Spinal cord (tissue), 10 donors: ENCODE data around the gene LRP2BP. TPM values are rescaled to one million over a fixed set of nuclear protein-coding genes. Genes with fewer than 3 reads are reported as not detected.

Experiments
- DNase-seq, 6 donors: peaks; one replicate each; pipeline versions ENCODE4 v3.0.0 to v3.0.0-alpha.2; 2013 to 2015; ENCODE audit warnings: low spot score in 6 of 6, low read depth in 4 of 6
- H3K27ac ChIP-seq: one replicate; pipeline ENCODE4 v1.5.1; 2013; ENCODE audit warnings: low read depth, low read length, control low read depth
- H3K27me3 ChIP-seq: one replicate; pipeline ENCODE4 v1.6.1; 2013; ENCODE audit warnings: low read length; ENCODE audit not compliant: control insufficient read depth, insufficient read depth
- H3K36me3 ChIP-seq: one replicate; pipeline ENCODE4 v1.6.1; 2013; ENCODE audit warnings: low read length; ENCODE audit not compliant: control insufficient read depth, insufficient read depth
- H3K4me1 ChIP-seq: one replicate; pipeline ENCODE4 v1.6.1; 2013; ENCODE audit warnings: low read length; ENCODE audit not compliant: control insufficient read depth, insufficient read depth
- H3K4me3 ChIP-seq: one replicate; pipeline ENCODE4 v1.5.1; 2013; ENCODE audit warnings: low read depth, low read length, control low read depth
- H3K9me3 ChIP-seq: one replicate; pipeline ENCODE4 v1.6.1; 2013; ENCODE audit warnings: low read length; ENCODE audit not compliant: control insufficient read depth, insufficient read depth
- WGBS: methylation state at CpG from one replicate; pipeline ENCODE4 v1.1.5; 2013; ENCODE audit warnings: missing lambda C conversion rate; ENCODE audit not compliant: insufficient coverage; 5-methylcytosine and 5-hydroxymethylcytosine counted together
- polyA plus RNA-seq, 2 donors: library from polyadenylated mRNA; unstranded; fragments of 120-200 nt; gene quantifications; one replicate each; pipeline ENCODE4 v1.2.1, GENCODE V29; 2013; ENCODE audit not compliant: insufficient read length in 2 of 2
- total RNA-seq, 2 donors: library from RNA; depleted of rRNA in 1 of 2; stranded (reverse); fragments of 120-200 nt in 1 of 2; fragments of >200 nt in 1 of 2; gene quantifications; one replicate each; pipeline versions ENCODE4 v1.2.3 to v1.2.4, GENCODE V29; 2013 to 2014
- donor health status: healthy.

Gene LRP2BP
- total and polyA plus RNA-seq, 4 donors: 8.0 to 14.9 (median 11.7) TPM

GRCh38 chr4:185382754-185383153 is 13.0 kb downstream of the LRP2BP start:
- H3K36me3 ChIP-seq: peaks cover 5% of the 10 kb centered on the region
- no peaks in the 10 kb centered on the region for H3K4me1 ChIP-seq
- H3K27me3 ChIP-seq: no peaks in the 10 kb centered on the region
- H3K4me3 ChIP-seq: no peak overlapping the region
- no peak overlapping the region for H3K27ac ChIP-seq
- no peaks in the 10 kb centered on the region for H3K9me3 ChIP-seq
- no peak for DNase-seq

GRCh38 chr4:185381288-185382196 is 14.2 kb downstream of the LRP2BP start:
- Histone ChIP-seq H3K27ac (no peak overlapping the region), H3K27me3 (no peaks in the 10 kb centered on the region), H3K9me3 (no peaks in the 10 kb centered on the region), H3K4me1 (no peaks in the 10 kb centered on the region), H3K36me3 (peaks cover 3% of the 10 kb centered on the region), H3K4me3 (no peak overlapping the region)
- no CpG with 5 or more reads among the region's 4 CpGs for WGBS
- no peak for DNase-seq

- Histone ChIP-seq H3K27me3 (no peaks in the 10 kb centered on the region), H3K4me1 (no peaks in the 10 kb centered on the region), H3K9me3 (no peaks in the 10 kb centered on the region), H3K4me3 (no peak overlapping the region), H3K27ac (no peak overlapping the region), H3K36me3 (peaks cover 3% of the 10 kb centered on the region)
- no CpG with 5 or more reads among the region's 1 CpG for WGBS
- DNase-seq: no peak
Observed at GRCh38 chr4:185380320-185380719, 15.4 kb downstream of the LRP2BP start.

- no peaks in the 10 kb centered on the region for H3K4me1 ChIP-seq
- peaks cover 3% of the 10 kb centered on the region for H3K36me3 ChIP-seq
- DNase-seq: no peak
- no peaks in the 10 kb centered on the region for H3K9me3 ChIP-seq
- no peak overlapping the region for H3K4me3 ChIP-seq
- H3K27ac ChIP-seq: no peak overlapping the region
- H3K27me3 ChIP-seq: no peaks in the 10 kb centered on the region
- 97% methylated on average over 9 of the region's 13 CpGs for WGBS
Observed at GRCh38 chr4:185379326-185380295, 16.1 kb downstream of the LRP2BP start.

GRCh38 chr4:185378264-185378663 is 17.5 kb downstream of the LRP2BP start:
- Histone ChIP-seq H3K4me1 (no peaks in the 10 kb centered on the region), H3K9me3 (no peaks in the 10 kb centered on the region), H3K4me3 (no peak overlapping the region), H3K27ac (no peak overlapping the region), H3K27me3 (no peaks in the 10 kb centered on the region), H3K36me3 (peaks cover 3% of the 10 kb centered on the region)
- DNase-seq: no peak
- WGBS: 89% methylated on average over 4 of the region's 6 CpGs

GRCh38 chr4:185374573-185374972 is 21.2 kb downstream of the LRP2BP start:
- H3K36me3 ChIP-seq: peaks cover 3% of the 10 kb centered on the region
- H3K27me3 ChIP-seq: no peaks in the 10 kb centered on the region
- no peak overlapping the region for H3K4me3 ChIP-seq
- H3K4me1 ChIP-seq: no peaks in the 10 kb centered on the region
- H3K27ac ChIP-seq: no peak overlapping the region
- no peaks in the 10 kb centered on the region for H3K9me3 ChIP-seq
- DNase-seq: no peak
- 100% methylated on average over 1 of the region's 6 CpGs for WGBS

GRCh38 chr4:185374027-185374426 is 21.7 kb downstream of the LRP2BP start:
- 100% methylated on average over 3 of the region's 7 CpGs for WGBS
- Histone ChIP-seq H3K27me3 (no peaks in the 10 kb centered on the region), H3K36me3 (peaks cover 3% of the 10 kb centered on the region), H3K4me1 (no peaks in the 10 kb centered on the region), H3K27ac (no peak overlapping the region), H3K9me3 (no peaks in the 10 kb centered on the region), H3K4me3 (no peak overlapping the region)
- DNase-seq: no peak

GRCh38 chr4:185371702-185372101 is 24.0 kb downstream of the LRP2BP start:
- WGBS: 90% methylated on average over 2 of the region's 11 CpGs
- H3K4me1 ChIP-seq: no peaks in the 10 kb centered on the region
- H3K36me3 ChIP-seq: peaks cover 11% of the 10 kb centered on the region
- H3K9me3 ChIP-seq: no peaks in the 10 kb centered on the region
- H3K27ac ChIP-seq: no peak overlapping the region
- DNase-seq: no peak
- no peak overlapping the region for H3K4me3 ChIP-seq
- no peaks in the 10 kb centered on the region for H3K27me3 ChIP-seq

GRCh38 chr4:185370268-185370949 is 25.3 kb downstream of the LRP2BP start:
- Histone ChIP-seq H3K4me1 (no peaks in the 10 kb centered on the region), H3K9me3 (no peaks in the 10 kb centered on the region), H3K36me3 (peaks cover 11% of the 10 kb centered on the region), H3K27ac (no peak overlapping the region), H3K27me3 (no peaks in the 10 kb centered on the region), H3K4me3 (no peak overlapping the region)
- WGBS: 58% methylated on average over 9 of the region's 11 CpGs
- peak in 1 of 6 donors; percentile 56 for DNase-seq
